K562 (cell line): ENCODE results near the gene LST1. TPM values are rescaled to one million over a fixed set of nuclear protein-coding genes. Genes with fewer than 3 reads are reported as not detected.

Experiments
- ATAC-seq: fragments of 200-7000 bp; cut with Tn5 transposase; 3 replicates; pipeline ENCODE4 v1.9.1; 2020; ENCODE audit warnings: moderate library complexity
- BruUV-seq: library from RNA; stranded (reverse); fragments of 400-500 nt; replicated peaks from 2 replicates; lab custom pipeline; 2021; lab: Mats Ljungman, UMichigan
- CTCF ChIA-PET: fragments of 300-600 bp; formaldehyde crosslinking; extraction: SDS; loops from one replicate; lab custom pipeline; 2021; ENCODE audit warnings: low intra/inter-chr PET ratio; lab: Yijun Ruan, JAX
- POLR2A ChIA-PET: fragments of 300-600, 350-650 bp; sonication (Branson Sonifier 250); formaldehyde crosslinking; extraction: SDS; loops from one replicate; lab custom pipeline; 2021; ENCODE audit warnings: antibody characterized with exemption, inconsistent platforms; lab: Yijun Ruan, JAX
- DNase-seq, 4 experiments: peaks; one replicate each; pipeline versions ENCODE4 v3.0.0 to v3.0.0-alpha.2; 2011 to 2018; ENCODE audit warnings: low spot score in 3 of 4, mixed read lengths in 3 of 4; ENCODE audit errors: extremely low read depth in 1 of 4
- FAIRE-seq: peaks from 2 replicates; lab custom pipeline; 2011; peaks lifted over from hg19 to GRCh38; lab: Jason Lieb, UNC
- H2AFZ ChIP-seq: 2 replicates; pipeline ENCODE4 v1.6.0; 2011; ENCODE audit warnings: low read depth, low read length, control low read depth, inconsistent platforms
- H3K27ac ChIP-seq: fragments of 200-600 bp; 3 replicates; pipeline ENCODE4 v1.8.0; 2011; ENCODE audit warnings: low read depth, mild to moderate bottlenecking, control low read depth, inconsistent platforms, low read length, moderate library complexity, mixed read lengths; ENCODE audit errors: extremely low read depth
- H3K27me3 ChIP-seq, 2 experiments: fragments of 300-600 bp in 1 of 2; 2 replicates in 1 of 2; 3 replicates in 1 of 2; pipeline versions ENCODE4 v1.6.0 to v1.8.0; 2011; ENCODE audit warnings: inconsistent platforms in 2 of 2, low read length in 2 of 2, mild to moderate bottlenecking in 1 of 2, mixed read lengths in 1 of 2, moderate library complexity in 1 of 2; ENCODE audit not compliant: control insufficient read depth in 2 of 2, insufficient read depth in 2 of 2
- H3K36me3 ChIP-seq: fragments of 300-600 bp; 3 replicates; pipeline ENCODE4 v1.8.0; 2011; ENCODE audit warnings: mild to moderate bottlenecking, low read length, inconsistent platforms; ENCODE audit not compliant: control insufficient read depth, insufficient read depth
- H3K4me1 ChIP-seq, 2 experiments: fragments of 200-600 bp in 1 of 2; replicated peaks in 1 of 2; 2 replicates in 1 of 2; 3 replicates in 1 of 2; pipeline versions ENCODE4 v1.5.1 to v1.8.0; 2011; ENCODE audit warnings: inconsistent platforms in 2 of 2, low read length in 2 of 2, mild to moderate bottlenecking in 1 of 2, mixed read lengths in 1 of 2, moderate library complexity in 1 of 2; ENCODE audit not compliant: control insufficient read depth in 2 of 2, insufficient read depth in 2 of 2
- H3K4me2 ChIP-seq: 2 replicates; pipeline ENCODE4 v1.6.1; 2011; ENCODE audit warnings: low read length, control low read depth, inconsistent platforms, mixed read lengths; ENCODE audit not compliant: insufficient read depth
- H3K4me3 ChIP-seq: fragments of 200-600 bp; sonication (generic), shearing (Covaris generic); 2 replicates; pipeline ENCODE4 v1.5.1; 2016; ENCODE audit warnings: control low read depth, inconsistent platforms
- H3K79me2 ChIP-seq: fragments of 200-600 bp; 3 replicates; pipeline ENCODE4 v1.8.0; 2011; ENCODE audit warnings: low read length, inconsistent platforms; ENCODE audit not compliant: control insufficient read depth, insufficient read depth
- H3K9ac ChIP-seq, 2 experiments: 2 replicates each; pipeline versions ENCODE4 v1.6.0 to v1.6.1; 2011; ENCODE audit warnings: low read depth in 2 of 2, low read length in 2 of 2, control low read depth in 1 of 2, inconsistent platforms in 1 of 2, mild to moderate bottlenecking in 1 of 2, mixed read lengths in 1 of 2; ENCODE audit not compliant: insufficient read depth in 1 of 2
- H3K9me1 ChIP-seq: one replicate; pipeline ENCODE4 v1.6.0; 2011; ENCODE audit warnings: inconsistent platforms, mild to moderate bottlenecking, low read length, moderate library complexity; ENCODE audit not compliant: control insufficient read depth, insufficient read depth
- H3K9me3 ChIP-seq: replicated peaks from 2 replicates; pipeline ENCODE4 v1.5.1; 2011; ENCODE audit warnings: low read depth, low read length, inconsistent platforms; ENCODE audit not compliant: control insufficient read depth, insufficient read depth
- H4K20me1 ChIP-seq: replicated peaks from 2 replicates; pipeline ENCODE4 v1.6.1; 2011; ENCODE audit warnings: low read length, inconsistent platforms, mixed read lengths; ENCODE audit not compliant: control insufficient read depth, insufficient read depth
- CBFA2T2 ChIP-seq: fragments of 450-650 bp; conservative IDR thresholded peaks from 2 replicates; pipeline ENCODE4 v1.6.1; 2017; ENCODE audit warnings: mild to moderate bottlenecking
- MEF2A ChIP-seq: IDR thresholded peaks from 2 replicates; pipeline ENCODE4 v1.6.1; 2011; ENCODE audit warnings: low read depth, mild to moderate bottlenecking, low read length, moderate library complexity; ENCODE audit not compliant: control insufficient read depth
- POLR2A ChIP-seq: fragments of 450-650 bp; conservative IDR thresholded peaks from 2 replicates; pipeline ENCODE4 v1.6.1; 2016
- POLR2AphosphoS5 ChIP-seq: IDR thresholded peaks from 2 replicates; pipeline ENCODE4 v1.6.1; 2011; ENCODE audit warnings: mild to moderate bottlenecking, low read depth, low read length, moderate library complexity; ENCODE audit not compliant: control insufficient read depth, insufficient read depth
- POLR2G ChIP-seq: fragments of 200-400 bp; formaldehyde crosslinking; IDR thresholded peaks from 2 replicates; pipeline ENCODE4 v1.6.1; 2017; ENCODE audit warnings: low read depth, mild to moderate bottlenecking, antibody characterized with exemption, low read length, moderate library complexity
- RBFOX2 ChIP-seq: fragments of 200-400 bp; formaldehyde crosslinking; IDR thresholded peaks from 2 replicates; pipeline ENCODE4 v1.6.1; 2017; ENCODE audit warnings: low read depth, mild to moderate bottlenecking, low read length, moderate library complexity
- RBM22 ChIP-seq: fragments of 200-400 bp; formaldehyde crosslinking; IDR thresholded peaks from 2 replicates; pipeline ENCODE4 v1.6.1; 2018; ENCODE audit warnings: low read length, low read depth; ENCODE audit not compliant: poor library complexity, severe bottlenecking
- SMAD2 ChIP-seq: fragments of 150-350 bp; IDR thresholded peaks from 2 replicates; pipeline ENCODE4 v1.6.1; 2014; ENCODE audit warnings: low read depth, mild to moderate bottlenecking, low read length
- SRSF7 ChIP-seq: fragments of 200-400 bp; formaldehyde crosslinking; optimal IDR thresholded peaks from 2 replicates; pipeline ENCODE3; 2017; ENCODE audit warnings: mild to moderate bottlenecking, low read depth, low read length
- ZFP36 ChIP-seq: fragments of 150-350 bp; IDR thresholded peaks from 2 replicates; pipeline ENCODE4 v1.6.1; 2018; ENCODE audit warnings: low read length, low read depth; ENCODE audit not compliant: partially characterized antibody
- WGBS: fragments of 100-300 bp; shearing (Covaris generic); methylation state at CpG from one replicate; pipeline ENCODE4 v1.1.6; 2016; ENCODE audit warnings: low coverage, mixed read lengths; ENCODE audit not compliant: insufficient coverage; ENCODE audit errors: missing lambda C conversion rate; 5-methylcytosine and 5-hydroxymethylcytosine counted together
- in situ Hi-C: fragments of 300-500 bp; cut with MboI; formaldehyde crosslinking; loops from 4 replicates; pipeline ENCODE4 v1.15.0; 2018; ENCODE audit warnings: inconsistent platforms, mixed read lengths
- intact Hi-C: fragments of 100-400 bp; cut with micrococcal nuclease; formaldehyde crosslinking; loops from 2 replicates; pipeline ENCODE4 v1.14.2; 2022
- polyA plus RNA-seq, 8 experiments: library from polyadenylated mRNA; depleted of rRNA in 4 of 8; stranded (reverse) in 5 of 8; unstranded in 3 of 8; fragments of >200 nt; fragmentation: Nextera tagmentation in 2 of 8; fragmentation: Illumina TruSeq in 1 of 8; extraction: Ambion mirVana in 2 of 8; extraction: Trizol in 1 of 8; gene quantifications; 2 replicates each; pipeline versions ENCODE4 v1.2.1 to v1.2.3, GENCODE V29; 2011 to 2014; ENCODE audit warnings: inconsistent platforms in 1 of 8, missing spikeins in 1 of 8
- total RNA-seq, 7 experiments: library from RNA; depleted of rRNA in 6 of 7; stranded (reverse); fragments of >200 nt in 6 of 7; fragmentation: Illumina TruSeq in 2 of 7; extraction: Trizol in 2 of 7; gene quantifications; 2 replicates each; pipeline versions ENCODE4 v1.2.1 to v1.2.3, GENCODE V29; 2011 to 2021; ENCODE audit warnings: low replicate concordance in 1 of 7
- TF ChIP-seq, protein P1 (sequence below): fragments of 450-650 bp; IDR thresholded peaks from 2 replicates; pipeline ENCODE4 v1.7.1; 2018; ENCODE audit warnings: mild to moderate bottlenecking, low read depth; ENCODE audit not compliant: partially characterized antibody
- TF ChIP-seq, protein P2 (sequence below): fragments of 250-450 bp; sonication (Bioruptor Pico); IDR thresholded peaks from 2 replicates; pipeline ENCODE4 v1.5.0; 2021; ENCODE audit warnings: mild to moderate bottlenecking, borderline replicate concordance
- TF ChIP-seq, protein P3 (sequence below): fragments of 150-350 bp; IDR thresholded peaks from 2 replicates; pipeline ENCODE4 v1.6.1; 2014; ENCODE audit warnings: low read depth, mild to moderate bottlenecking, low read length, borderline replicate concordance

LST1 gene
- total and polyA plus RNA-seq, 9 of the 15 experiments (the other 6 are each of a cell fraction or from before 2014, with no cell fraction given): 0.82 to 7.8 (median 1.7) TPM

DNA sequence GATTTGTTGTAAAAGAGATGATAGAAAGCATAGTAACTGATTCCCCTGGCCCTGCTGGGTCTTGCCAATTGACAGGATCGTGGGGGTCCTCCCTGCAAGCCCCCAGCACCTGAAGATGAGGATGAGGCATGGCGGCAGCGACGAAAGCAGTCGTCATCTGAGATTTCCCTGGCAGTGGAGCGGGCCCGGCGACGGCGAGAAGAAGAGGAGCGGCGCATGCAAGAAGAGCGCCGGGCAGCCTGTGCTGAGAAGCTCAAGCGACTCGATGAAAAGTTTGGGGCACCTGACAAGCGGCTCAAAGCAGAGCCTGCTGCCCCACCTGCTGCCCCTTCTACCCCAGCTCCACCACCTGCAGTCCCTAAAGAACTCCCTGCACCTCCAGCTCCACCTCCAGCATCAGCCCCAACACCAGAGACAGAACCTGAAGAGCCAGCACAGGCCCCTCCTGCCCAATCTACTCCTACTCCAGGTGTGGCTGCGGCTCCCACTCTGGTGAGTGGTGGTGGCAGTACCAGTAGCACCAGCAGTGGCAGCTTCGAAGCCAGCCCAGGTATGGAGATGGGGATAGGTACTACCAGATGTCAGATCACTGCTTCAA, 41.7 kb downstream of the LST1 start:
- in situ Hi-C loops: no loop called here
- peaks cover 6% of the 10 kb centered on the region for H3K9me1 ChIP-seq
- no peaks in the 10 kb centered on the region for H3K27me3 ChIP-seq
- BruUV-seq: no TSS peak
- FAIRE-seq (no peak), DNase-seq (no peak), ATAC-seq (no peak)
- no peak overlapping the region for H2AFZ ChIP-seq
- peaks cover 100% of the 10 kb centered on the region for H3K36me3 ChIP-seq
- 97% methylated on average over 19 of the region's 19 CpGs for WGBS
- no peak overlapping the region for H3K4me3 ChIP-seq
- ChIA-PET CTCF (no interaction called here), POLR2A (interaction anchor here (0.6 to 12.4 kb wide), 10 partner anchors 8 to 417 kb away, joined by 3 to 274 read pairs (median 4); partner anchors contain the start of genes BAG6, C6orf47 and GPANK1)
- H3K4me2 ChIP-seq: no peak overlapping the region
- H3K9me3 ChIP-seq: no peaks in the 10 kb centered on the region
- H3K9ac ChIP-seq: peak overlapping the region in 1 of 2 experiments; percentile 17; a peak in 1 of 4 replicates
- peaks cover 22% of the 10 kb centered on the region for H4K20me1 ChIP-seq
- peaks cover 2 to 21% of the 10 kb centered on the region in 2 experiments; a peak in 3 of 5 replicates for H3K4me1 ChIP-seq
- intact Hi-C loops: no loop called here
- H3K79me2 ChIP-seq: peaks cover 58% of the 10 kb centered on the region
- TF ChIP-seq RBFOX2 (peak; percentile 75), POLR2A (peak; percentile 44; the same call in 1 of the 2 replicates), ZFP36 (no peak), CBFA2T2 (no peak), RBM22 (peak; percentile 81), POLR2AphosphoS5 (peak; percentile 35; the same call in 1 of the 2 replicates), SMAD2 (no peak), MEF2A (no peak), POLR2G (peak; percentile 71), SRSF7 (no peak)
- TF ChIP-seq, protein P1, sequence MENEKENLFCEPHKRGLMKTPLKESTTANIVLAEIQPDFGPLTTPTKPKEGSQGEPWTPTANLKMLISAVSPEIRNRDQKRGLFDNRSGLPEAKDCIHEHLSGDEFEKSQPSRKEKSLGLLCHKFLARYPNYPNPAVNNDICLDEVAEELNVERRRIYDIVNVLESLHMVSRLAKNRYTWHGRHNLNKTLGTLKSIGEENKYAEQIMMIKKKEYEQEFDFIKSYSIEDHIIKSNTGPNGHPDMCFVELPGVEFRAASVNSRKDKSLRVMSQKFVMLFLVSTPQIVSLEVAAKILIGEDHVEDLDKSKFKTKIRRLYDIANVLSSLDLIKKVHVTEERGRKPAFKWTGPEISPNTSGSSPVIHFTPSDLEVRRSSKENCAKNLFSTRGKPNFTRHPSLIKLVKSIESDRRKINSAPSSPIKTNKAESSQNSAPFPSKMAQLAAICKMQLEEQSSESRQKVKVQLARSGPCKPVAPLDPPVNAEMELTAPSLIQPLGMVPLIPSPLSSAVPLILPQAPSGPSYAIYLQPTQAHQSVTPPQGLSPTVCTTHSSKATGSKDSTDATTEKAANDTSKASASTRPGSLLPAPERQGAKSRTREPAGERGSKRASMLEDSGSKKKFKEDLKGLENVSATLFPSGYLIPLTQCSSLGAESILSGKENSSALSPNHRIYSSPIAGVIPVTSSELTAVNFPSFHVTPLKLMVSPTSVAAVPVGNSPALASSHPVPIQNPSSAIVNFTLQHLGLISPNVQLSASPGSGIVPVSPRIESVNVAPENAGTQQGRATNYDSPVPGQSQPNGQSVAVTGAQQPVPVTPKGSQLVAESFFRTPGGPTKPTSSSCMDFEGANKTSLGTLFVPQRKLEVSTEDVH: peak; percentile 24
- TF ChIP-seq, protein P2, sequence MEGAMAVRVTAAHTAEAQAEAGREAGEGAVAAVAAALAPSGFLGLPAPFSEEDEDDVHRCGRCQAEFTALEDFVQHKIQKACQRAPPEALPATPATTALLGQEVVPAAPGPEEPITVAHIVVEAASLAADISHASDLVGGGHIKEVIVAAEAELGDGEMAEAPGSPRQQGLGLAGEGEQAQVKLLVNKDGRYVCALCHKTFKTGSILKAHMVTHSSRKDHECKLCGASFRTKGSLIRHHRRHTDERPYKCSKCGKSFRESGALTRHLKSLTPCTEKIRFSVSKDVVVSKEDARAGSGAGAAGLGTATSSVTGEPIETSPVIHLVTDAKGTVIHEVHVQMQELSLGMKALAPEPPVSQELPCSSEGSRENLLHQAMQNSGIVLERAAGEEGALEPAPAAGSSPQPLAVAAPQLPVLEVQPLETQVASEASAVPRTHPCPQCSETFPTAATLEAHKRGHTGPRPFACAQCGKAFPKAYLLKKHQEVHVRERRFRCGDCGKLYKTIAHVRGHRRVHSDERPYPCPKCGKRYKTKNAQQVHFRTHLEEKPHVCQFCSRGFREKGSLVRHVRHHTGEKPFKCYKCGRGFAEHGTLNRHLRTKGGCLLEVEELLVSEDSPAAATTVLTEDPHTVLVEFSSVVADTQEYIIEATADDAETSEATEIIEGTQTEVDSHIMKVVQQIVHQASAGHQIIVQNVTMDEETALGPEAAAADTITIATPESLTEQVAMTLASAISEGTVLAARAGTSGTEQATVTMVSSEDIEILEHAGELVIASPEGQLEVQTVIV (CRISPR knock-in tag): no peak
- TF ChIP-seq, protein P3, sequence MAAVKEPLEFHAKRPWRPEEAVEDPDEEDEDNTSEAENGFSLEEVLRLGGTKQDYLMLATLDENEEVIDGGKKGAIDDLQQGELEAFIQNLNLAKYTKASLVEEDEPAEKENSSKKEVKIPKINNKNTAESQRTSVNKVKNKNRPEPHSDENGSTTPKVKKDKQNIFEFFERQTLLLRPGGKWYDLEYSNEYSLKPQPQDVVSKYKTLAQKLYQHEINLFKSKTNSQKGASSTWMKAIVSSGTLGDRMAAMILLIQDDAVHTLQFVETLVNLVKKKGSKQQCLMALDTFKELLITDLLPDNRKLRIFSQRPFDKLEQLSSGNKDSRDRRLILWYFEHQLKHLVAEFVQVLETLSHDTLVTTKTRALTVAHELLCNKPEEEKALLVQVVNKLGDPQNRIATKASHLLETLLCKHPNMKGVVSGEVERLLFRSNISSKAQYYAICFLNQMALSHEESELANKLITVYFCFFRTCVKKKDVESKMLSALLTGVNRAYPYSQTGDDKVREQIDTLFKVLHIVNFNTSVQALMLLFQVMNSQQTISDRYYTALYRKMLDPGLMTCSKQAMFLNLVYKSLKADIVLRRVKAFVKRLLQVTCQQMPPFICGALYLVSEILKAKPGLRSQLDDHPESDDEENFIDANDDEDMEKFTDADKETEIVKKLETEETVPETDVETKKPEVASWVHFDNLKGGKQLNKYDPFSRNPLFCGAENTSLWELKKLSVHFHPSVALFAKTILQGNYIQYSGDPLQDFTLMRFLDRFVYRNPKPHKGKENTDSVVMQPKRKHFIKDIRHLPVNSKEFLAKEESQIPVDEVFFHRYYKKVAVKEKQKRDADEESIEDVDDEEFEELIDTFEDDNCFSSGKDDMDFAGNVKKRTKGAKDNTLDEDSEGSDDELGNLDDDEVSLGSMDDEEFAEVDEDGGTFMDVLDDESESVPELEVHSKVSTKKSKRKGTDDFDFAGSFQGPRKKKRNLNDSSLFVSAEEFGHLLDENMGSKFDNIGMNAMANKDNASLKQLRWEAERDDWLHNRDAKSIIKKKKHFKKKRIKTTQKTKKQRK: no peak
- H3K27ac ChIP-seq: no peak overlapping the region
